WI38 (cell line): Measurements from ENCODE around the gene SMIM30.

Source experiments
- H3K4me3 ChIP-seq: 2 replicates; pipeline ENCODE4 v1.5.1; 2011; ENCODE audit warnings: low read depth, mild to moderate bottlenecking, control low read depth, low read length
- CTCF ChIP-seq: IDR thresholded peaks from 2 replicates; pipeline ENCODE4 v1.5.1; 2012; ENCODE audit warnings: low read depth, mild to moderate bottlenecking, control low read depth, low read length

Gene SMIM30

GRCh38 chr7:113143486-113144257, 25.3 kb upstream of the SMIM30 start:
- no peak for TF ChIP-seq CTCF
- no peak overlapping the region for H3K4me3 ChIP-seq

- no peak overlapping the region for H3K4me3 ChIP-seq
- TF ChIP-seq CTCF = no peak
Measured at GRCh38 chr7:113142385-113143119, 24.2 kb upstream of the SMIM30 start.

GRCh38 chr7:113141803-113142202, 23.4 kb upstream of the SMIM30 start:
- no peak overlapping the region for H3K4me3 ChIP-seq
- no peak for TF ChIP-seq CTCF

- no peak overlapping the region for H3K4me3 ChIP-seq
- TF ChIP-seq CTCF = no peak
Measured at GRCh38 chr7:113140956-113141355, 22.6 kb upstream of the SMIM30 start.

GRCh38 chr7:113137241-113137640, 18.9 kb upstream of the SMIM30 start:
- TF ChIP-seq CTCF = no peak
- no peak overlapping the region for H3K4me3 ChIP-seq

- TF ChIP-seq CTCF = no peak
- no peak overlapping the region for H3K4me3 ChIP-seq
Measured at GRCh38 chr7:113134025-113134424, 15.7 kb upstream of the SMIM30 start.

GRCh38 chr7:113131367-113131766, 13.0 kb upstream of the SMIM30 start:
- no peak overlapping the region for H3K4me3 ChIP-seq
- no peak for TF ChIP-seq CTCF
